ENCODE results near the gene USP32. TPM values are rescaled to one million over a fixed set of nuclear protein-coding genes. Genes with fewer than 3 reads are reported as not detected.

The USP32 gene
- total RNA-seq, 2 experiments from 2014 or later = 26.5 TPM

DNA sequence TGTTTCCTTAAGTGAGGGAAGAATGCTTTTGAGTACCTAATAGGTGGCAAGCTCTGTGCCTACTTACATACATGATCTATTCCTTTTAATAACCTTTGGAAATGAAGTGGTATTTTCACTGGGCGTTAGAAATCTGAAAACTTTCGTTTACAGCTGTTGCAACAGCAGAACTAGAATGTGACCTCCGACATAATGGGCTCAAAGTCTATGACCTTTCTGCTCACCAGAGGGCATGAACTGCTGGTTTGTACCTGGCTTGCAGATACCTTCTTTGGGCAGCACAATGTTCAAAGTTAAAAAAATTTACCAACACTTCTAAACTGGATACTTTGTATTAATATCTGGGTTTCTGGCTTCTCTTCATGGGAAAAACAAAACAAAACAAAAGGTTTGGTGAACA lies 217.9 kb downstream of the USP32 start:
- no peaks in the 10 kb centered on the region for H3K27me3 Mint-ChIP-seq
- no peak overlapping the region for H3K27ac Mint-ChIP-seq
- CTCF ChIA-PET = no interaction called here
- ATAC-seq = no peak
- no peak for TF ChIP-seq CTCF (IDR thresholded peaks at IDR 0.05)
- DNase-seq = no peak
- H3K9me3 Mint-ChIP-seq = no peaks in the 10 kb centered on the region
- H3K4me3 Mint-ChIP-seq = no peak overlapping the region
- intact Hi-C loops (cut with micrococcal nuclease) = no loop called here
- peaks cover 17% of the 10 kb centered on the region for H3K4me1 Mint-ChIP-seq (ENCODE audit: low read depth)
- no peaks in the 10 kb centered on the region for H3K36me3 Mint-ChIP-seq (ENCODE audit: low read depth)
- POLR2A ChIA-PET = no interaction called here

DNA sequence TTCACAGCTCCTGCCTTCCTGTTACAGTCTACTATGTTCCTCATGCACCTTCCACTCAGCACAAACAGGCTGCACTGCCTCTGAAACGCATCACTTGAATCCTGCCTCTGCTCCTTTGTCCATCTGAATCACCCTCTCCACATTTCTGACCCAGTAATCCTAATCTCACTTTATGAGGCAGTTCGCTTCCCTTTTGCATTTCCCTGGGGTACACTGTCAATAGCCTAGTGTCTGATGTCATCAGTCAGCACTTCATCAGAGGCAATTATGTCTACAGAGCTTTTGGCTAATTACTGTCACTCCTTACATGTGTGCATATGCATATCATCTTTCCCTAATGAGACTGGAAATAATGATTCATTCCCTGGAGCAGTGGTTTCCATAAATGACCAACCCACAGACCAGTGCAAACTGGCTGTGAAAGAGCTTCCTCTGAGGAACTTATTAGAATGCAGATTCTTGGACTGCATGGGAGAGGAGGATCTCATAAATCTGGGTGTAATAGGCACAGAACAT lies 218.6 kb downstream of the USP32 start:
- no peaks in the 10 kb centered on the region for H3K27me3 Mint-ChIP-seq
- intact Hi-C loops (cut with micrococcal nuclease) = no loop called here
- peaks cover 18% of the 10 kb centered on the region for H3K4me1 Mint-ChIP-seq (ENCODE audit: low read depth)
- ChIA-PET POLR2A (no interaction called here), CTCF (no interaction called here)
- no peaks in the 10 kb centered on the region for H3K9me3 Mint-ChIP-seq
- DNase-seq = no peak
- H3K4me3 Mint-ChIP-seq = no peak overlapping the region
- no peak overlapping the region for H3K27ac Mint-ChIP-seq
- no peaks in the 10 kb centered on the region for H3K36me3 Mint-ChIP-seq (ENCODE audit: low read depth)
- no peak for TF ChIP-seq CTCF (IDR thresholded peaks at IDR 0.05)
- ATAC-seq = peak; percentile 14

DNA sequence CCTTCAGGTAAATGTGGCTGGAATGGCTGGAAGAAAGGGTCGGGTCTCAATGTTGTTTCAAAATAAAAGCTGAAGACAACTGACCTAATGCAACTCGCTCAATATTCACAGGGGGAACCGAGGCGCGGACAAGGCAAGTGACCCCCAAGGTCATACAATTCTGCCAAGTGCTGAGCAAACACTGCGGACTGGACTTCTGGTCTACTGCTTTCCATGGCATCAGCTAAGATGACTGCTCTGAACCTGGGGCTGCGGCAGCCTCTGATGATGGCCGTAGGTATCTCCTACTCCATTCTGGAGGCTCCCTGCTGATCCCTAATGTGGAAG lies 220.2 kb downstream of the USP32 start:
- no peak overlapping the region for H3K27ac Mint-ChIP-seq
- intact Hi-C loops (cut with micrococcal nuclease) = no loop called here

DNA sequence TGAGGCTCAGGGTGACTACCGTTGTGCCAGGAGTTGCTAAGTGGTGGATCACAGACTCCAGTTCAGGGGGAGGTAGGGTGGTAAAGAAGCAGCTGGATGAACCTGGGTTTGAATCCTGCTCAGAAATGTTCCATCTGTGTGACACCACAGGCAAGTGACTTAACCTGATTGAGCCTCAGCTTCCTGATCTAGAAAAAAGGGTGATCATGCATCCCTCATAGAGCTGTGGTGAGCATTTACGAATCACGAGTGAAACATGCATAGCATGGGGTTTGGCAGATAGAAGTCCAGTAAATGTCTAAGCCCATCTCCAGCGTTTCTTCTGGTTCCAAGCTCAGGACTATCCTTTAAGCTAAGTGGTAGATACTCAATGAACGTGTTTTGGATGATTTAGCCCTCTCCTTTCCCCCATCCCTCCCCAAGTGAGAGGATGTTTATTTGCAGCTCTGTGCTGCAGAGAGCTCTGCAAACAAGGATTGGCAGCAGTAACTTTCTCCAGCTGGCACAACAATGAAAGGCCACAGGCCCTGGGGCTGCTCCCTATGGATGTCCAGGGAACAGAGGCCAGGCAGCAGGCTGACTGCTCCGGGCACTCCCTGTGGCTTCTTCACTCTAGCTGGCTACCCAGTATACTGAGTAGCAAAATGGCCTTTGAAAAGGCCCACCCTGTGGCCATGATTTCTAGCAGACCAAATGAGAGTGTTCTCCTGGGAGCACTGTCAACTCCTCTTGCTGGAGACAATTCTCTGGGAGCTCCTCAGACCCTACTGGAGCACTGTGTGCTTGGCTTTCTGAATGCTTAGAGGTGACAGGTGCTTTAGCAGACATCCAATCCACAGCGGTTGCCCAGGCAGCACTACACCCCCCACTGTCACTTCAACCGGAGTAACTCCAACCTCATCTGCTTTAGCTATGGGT lies 220.8 kb downstream of the USP32 start:
- Mint-ChIP-seq H3K27ac (peak overlapping the region; percentile 73), H3K36me3 (ENCODE audit: low read depth) (no peaks in the 10 kb centered on the region), H3K27me3 (no peaks in the 10 kb centered on the region), H3K9me3 (no peaks in the 10 kb centered on the region), H3K4me1 (ENCODE audit: low read depth) (peaks cover 21% of the 10 kb centered on the region), H3K4me3 (no peak overlapping the region)
- ATAC-seq (peak; percentile 18), DNase-seq (no peak)
- POLR2A ChIA-PET = interaction anchor here (0.8 to 2.0 kb wide), 2 partner anchors 15 to 20 kb away, joined by 3 to 7 read pairs; no protein-coding TSS in a partner anchor
- no peak for TF ChIP-seq CTCF (IDR thresholded peaks at IDR 0.05)
- CTCF ChIA-PET = interaction anchor here (1.8 kb wide), 1 partner anchor 29 kb away, joined by 11 read pairs; no protein-coding TSS in a partner anchor
- intact Hi-C loops (cut with micrococcal nuclease) = no loop called here

More for the DNA sequence above, 220.2 kb downstream of the USP32 start:
- DNase-seq (no peak), ATAC-seq (no peak)
- H3K4me1 Mint-ChIP-seq (ENCODE audit: low read depth) = peaks cover 18% of the 10 kb centered on the region
- H3K4me3 Mint-ChIP-seq = no peak overlapping the region
- no peaks in the 10 kb centered on the region for H3K27me3 Mint-ChIP-seq
- no peaks in the 10 kb centered on the region for H3K9me3 Mint-ChIP-seq
- ChIA-PET POLR2A (no interaction called here), CTCF (interaction anchor here (1.8 kb wide), 1 partner anchor 29 kb away, joined by 11 read pairs; no protein-coding TSS in a partner anchor)
- H3K36me3 Mint-ChIP-seq (ENCODE audit: low read depth) = no peaks in the 10 kb centered on the region
- no peak for TF ChIP-seq CTCF (IDR thresholded peaks at IDR 0.05)

All from activated CD8-positive, alpha-beta T cell treated with anti-CD3 and anti-CD28 coated beads for 36 hours (primary cell).